AG04449 (cell line): ENCODE results near the gene ECSCR.
A peak's percentile ranks its signal among the peaks of the same experiment; 100 is the strongest.

Source experiments
- CTCF ChIA-PET: fragments of 350-600 bp; formaldehyde crosslinking; extraction: SDS; loops from one replicate; lab custom pipeline; 2021; ENCODE audit warnings: antibody characterized with exemption; lab: Yijun Ruan, JAX
- POLR2A ChIA-PET: fragments of 400-600, 350-600 bp; formaldehyde crosslinking; extraction: SDS; loops from one replicate; lab custom pipeline; 2020; ENCODE audit warnings: antibody characterized with exemption, inconsistent platforms; lab: Yijun Ruan, JAX
- DNase-seq: peaks from one replicate; pipeline ENCODE4 v3.0.0-alpha.2; 2010; ENCODE audit warnings: low read depth, low spot score
- H3K4me3 ChIP-seq: 2 replicates; pipeline ENCODE4 v1.5.1; 2011; ENCODE audit warnings: low read depth, mild to moderate bottlenecking, control low read depth, low read length
- CTCF ChIP-seq: IDR thresholded peaks from one replicate; pipeline ENCODE4 v1.5.1; 2011; ENCODE audit warnings: mild to moderate bottlenecking, moderate library complexity, low read length, control low read depth, inconsistent platforms; ENCODE audit not compliant: insufficient read depth; ENCODE audit errors: missing control alignments

Gene ECSCR

GRCh38 chr5:139473565-139473964, 11.0 kb upstream of the ECSCR start:
- CTCF ChIA-PET, result interaction anchor here (0.9 to 1.4 kb wide), 5 partner anchors 9 to 44 kb away, joined by 3 to 4 read pairs (median 3); partner anchors contain the start of genes ECSCR and STING1
- POLR2A ChIA-PET, result interaction anchor here (1.9 kb wide), 1 partner anchor 35 kb away, joined by 6 read pairs; the partner anchor contains the start of gene DNAJC18
- no peak for DNase-seq
- peak; percentile 7 for TF ChIP-seq CTCF
- H3K4me3 ChIP-seq, result no peak overlapping the region

- CTCF ChIA-PET, result interaction anchor here (0.9 to 1.4 kb wide), 5 partner anchors 9 to 43 kb away, joined by 3 to 4 read pairs (median 3); partner anchors contain the start of genes ECSCR and STING1
- TF ChIP-seq CTCF, result no peak
- no peak for DNase-seq
- H3K4me3 ChIP-seq, result no peak overlapping the region
- POLR2A ChIA-PET, result interaction anchor here (1.9 kb wide), 1 partner anchor 34 kb away, joined by 6 read pairs; the partner anchor contains the start of gene DNAJC18
These were observed 10.6 kb upstream of the ECSCR start for GRCh38 chr5:139473105-139473504.

GRCh38 chr5:139472386-139473030, 10.0 kb upstream of the ECSCR start:
- ChIA-PET CTCF (interaction anchor here (1.1 to 1.2 kb wide), 2 partner anchors 10 to 27 kb away, joined by 3 read pairs; partner anchors contain the start of gene ECSCR), POLR2A (interaction anchor here (1.9 kb wide), 1 partner anchor 34 kb away, joined by 6 read pairs; the partner anchor contains the start of gene DNAJC18)
- no peak for DNase-seq
- TF ChIP-seq CTCF, result no peak
- H3K4me3 ChIP-seq, result no peak overlapping the region

GRCh38 chr5:139470821-139471300, 8.3 kb upstream of the ECSCR start, which contains the start of gene SMIM33:
Gene SMIM33, plus strand, starts transcription at chr5:139471004. Its CDS starts 118 bp downstream, at chr5:139471122.
- ChIA-PET CTCF (interaction anchor here (0.7 to 2.0 kb wide), 3 partner anchors 10 to 44 kb away, joined by 3 to 7 read pairs (median 3); partner anchors contain the start of gene STING1), POLR2A (no interaction called here)
- no peak for TF ChIP-seq CTCF
- no peak within 1 kb of the TSS for H3K4me3 ChIP-seq
- DNase-seq, result no peak

GRCh38 chr5:139468421-139468931, 5.9 kb upstream of the ECSCR start:
- ChIA-PET POLR2A (interaction anchor here (0.6 kb wide), 1 partner anchor 8 kb away, joined by 3 read pairs; no protein-coding TSS in a partner anchor), CTCF (interaction anchor here (1.9 kb wide), 1 partner anchor 46 kb away, joined by 6 read pairs; no protein-coding TSS in a partner anchor)
- DNase-seq, result no peak
- H3K4me3 ChIP-seq, result no peak overlapping the region
- TF ChIP-seq CTCF, result no peak
